Measurements from ENCODE around the gene CSTF1.

DNA sequence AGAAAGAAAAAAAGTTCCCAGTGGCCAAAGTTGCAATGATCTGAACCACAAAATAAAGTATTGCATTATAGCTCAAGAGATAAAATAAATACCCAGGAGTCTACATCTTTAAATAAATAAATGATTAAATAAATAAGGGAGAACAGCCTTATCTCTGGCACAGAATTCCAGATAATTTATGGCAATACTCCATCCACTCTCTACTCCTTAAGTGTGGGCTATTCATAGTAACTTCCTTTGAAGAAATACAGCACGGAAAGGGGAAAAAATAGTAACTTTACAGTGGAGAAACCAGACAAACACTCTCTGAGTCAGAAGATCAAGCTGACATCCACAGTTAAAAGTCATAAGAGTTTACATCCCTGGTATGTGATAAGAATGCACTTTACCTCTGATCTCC, 12.1 kb upstream of the CSTF1 start:
- TF ChIP-seq SP1 (IDR thresholded peaks at IDR 0.05): no peak
- TF ChIP-seq FOXM1 (IDR thresholded peaks at IDR 0.05; ENCODE audit: borderline replicate concordance): no peak
- TF ChIP-seq ZNF384 (IDR thresholded peaks at IDR 0.05): no peak
- TF ChIP-seq BHLHE40 (IDR thresholded peaks at IDR 0.05; ENCODE audit: borderline replicate concordance): no peak

All from HEK293T (cell line).